GM03348 (cell line): ENCODE measurements around the gene KLC4.
"Not testable (repeated sequence)": the region's sequence is repeated elsewhere in the genome, so short reads cannot be mapped to it uniquely, and the experiment has no call there.

Experiments used
- DNase-seq: peaks from one replicate; pipeline ENCODE4 v3.0.0; 2012; ENCODE audit warnings: low spot score

The KLC4 gene

GRCh38 chr6:43093436-43094289 is 34.2 kb downstream of the KLC4 start:
- peak; percentile 79 for DNase-seq

- no peak for DNase-seq
These were observed 36.5 kb downstream of the KLC4 start for GRCh38 chr6:43095939-43096338.

- peak; percentile 80 for DNase-seq
These were observed 37.1 kb downstream of the KLC4 start for GRCh38 chr6:43096451-43097097.

- no peak for DNase-seq
These were observed 37.7 kb downstream of the KLC4 start for GRCh38 chr6:43097098-43097489.

- no peak for DNase-seq
These were observed 38.1 kb downstream of the KLC4 start for GRCh38 chr6:43097502-43097901.

- no peak for DNase-seq
These were observed 42.1 kb downstream of the KLC4 start for GRCh38 chr6:43101497-43101896.

GRCh38 chr6:43103253-43103876 is 43.9 kb downstream of the KLC4 start:
- no peak for DNase-seq

GRCh38 chr6:43105538-43106222 is 46.2 kb downstream of the KLC4 start:
- DNase-seq, result no peak

GRCh38 chr6:43107344-43108062 is 48.1 kb downstream of the KLC4 start:
- no peak for DNase-seq

GRCh38 chr6:43113431-43114260 is 54.2 kb downstream of the KLC4 start:
- DNase-seq, result no peak

- DNase-seq, result no peak
These were observed 55.9 kb downstream of the KLC4 start for GRCh38 chr6:43115365-43115764.

- DNase-seq, result not testable (repeated sequence)
These were observed 58.0 kb downstream of the KLC4 start for GRCh38 chr6:43117466-43117865.

- no peak for DNase-seq
These were observed 60.1 kb downstream of the KLC4 start for GRCh38 chr6:43119482-43119881.

GRCh38 chr6:43120101-43120763 is 60.8 kb downstream of the KLC4 start:
- DNase-seq, result no peak

GRCh38 chr6:43120944-43121913 is 61.8 kb downstream of the KLC4 start:
- DNase-seq, result peak; percentile 82

- DNase-seq, result no peak
These were observed 62.7 kb downstream of the KLC4 start for GRCh38 chr6:43122146-43122545.

- no peak for DNase-seq
These were observed 64.3 kb downstream of the KLC4 start for GRCh38 chr6:43123461-43124314.

GRCh38 chr6:43124481-43124880 is 65.0 kb downstream of the KLC4 start:
- DNase-seq, result no peak
